HG02798 (cell line): ENCODE data around the gene CREBBP.
"Not testable (repeated sequence)": the region's sequence is repeated elsewhere in the genome, so short reads cannot be mapped to it uniquely, and the experiment has no call there.

ENCODE experiments used
- ATAC-seq: cut with Tn5 transposase; IDR thresholded peaks from one replicate; pipeline ENCODE4 v1.9.1; 2021; ENCODE audit warnings: mild to moderate bottlenecking; ENCODE audit not compliant: unreplicated experiment, poor library complexity

CREBBP gene

DNA sequence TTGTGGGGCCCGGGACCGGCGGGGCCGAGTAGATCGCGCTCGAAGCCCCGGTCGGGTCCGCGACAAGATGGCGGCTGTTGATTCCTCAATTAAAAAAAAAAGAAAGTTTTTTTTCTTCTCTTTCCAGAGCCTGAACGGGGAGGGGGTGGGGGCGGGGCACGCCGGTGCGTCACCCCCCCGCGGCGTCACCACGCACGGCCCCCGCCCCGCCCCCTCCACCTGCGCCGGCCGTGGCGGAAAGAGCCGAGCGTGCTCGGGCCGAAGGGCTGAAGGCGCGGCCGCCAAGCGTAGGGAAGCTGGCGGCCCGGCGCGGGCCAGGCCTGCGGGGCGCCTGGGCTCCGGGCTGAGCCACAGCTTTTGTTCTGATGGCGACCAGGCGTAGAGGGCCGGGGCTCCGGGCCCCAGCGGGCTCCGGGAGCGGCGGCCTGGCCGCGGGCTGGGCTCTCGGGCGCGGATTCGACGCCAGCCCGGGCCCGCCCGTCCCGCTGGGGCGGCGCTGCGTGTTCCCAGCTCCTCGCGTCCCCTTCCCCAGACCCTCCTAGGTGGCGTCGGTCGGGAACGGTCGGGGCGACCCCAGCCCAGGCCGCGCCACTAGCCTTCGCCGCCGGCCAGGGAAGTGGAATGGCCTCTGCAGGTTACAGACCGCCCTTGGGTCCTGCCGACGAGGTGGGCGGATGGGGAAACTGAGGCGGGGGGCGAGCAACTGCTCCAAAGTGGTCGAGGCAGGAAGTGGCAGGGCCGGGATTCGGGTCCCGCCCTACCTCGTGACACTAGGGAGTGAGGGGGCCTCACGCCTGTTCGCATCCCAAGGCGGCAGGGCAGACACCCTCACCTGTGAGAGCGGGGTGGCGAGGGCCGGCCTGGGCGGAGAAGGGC, at the start of gene CREBBP:
Gene CREBBP, minus strand, starts transcription at position 91 of the 876 bp plus-strand sequence. CDS start 797 bp downstream, outside the sequence.
- peak; percentile 84 for ATAC-seq

DNA sequence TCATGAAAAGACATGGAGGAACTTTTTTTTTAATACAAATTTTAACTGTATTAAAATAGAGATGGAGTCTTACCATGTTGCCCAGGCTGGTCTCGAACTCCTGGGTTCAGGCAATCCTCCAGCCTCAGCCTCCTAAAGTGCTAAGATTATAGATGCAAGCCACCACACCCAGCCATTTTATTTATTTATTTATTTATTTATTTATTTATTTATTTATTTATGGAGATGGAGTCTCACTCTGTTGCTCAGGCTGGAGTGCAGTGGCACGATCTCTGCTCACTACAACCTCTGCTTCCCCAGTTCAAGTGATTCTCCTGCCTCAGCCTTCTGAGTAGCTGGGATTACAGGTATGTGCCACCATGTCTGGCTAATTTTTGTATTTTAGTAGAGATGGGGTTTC, 46.6 kb upstream of the CREBBP start:
- ATAC-seq = not testable (repeated sequence)

DNA sequence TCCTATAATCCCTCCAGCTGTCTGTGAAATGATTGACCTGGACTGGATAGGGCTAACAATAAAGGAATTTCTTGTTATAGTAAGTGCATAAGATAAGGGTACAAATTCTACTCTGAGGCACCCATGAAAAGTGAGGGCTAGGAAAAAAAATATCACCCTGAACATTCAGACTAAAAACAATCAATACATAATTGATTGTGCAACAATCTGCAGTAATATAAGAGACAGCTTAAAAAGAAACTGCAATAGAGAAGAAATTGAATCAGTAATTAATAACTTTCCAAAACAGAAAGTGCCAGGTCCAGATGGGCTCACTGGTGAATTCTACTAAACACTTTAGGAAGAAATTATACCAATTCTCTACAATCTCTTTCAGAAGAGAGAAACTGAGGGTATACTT, 44.2 kb upstream of the CREBBP start:
- no peak for ATAC-seq

DNA sequence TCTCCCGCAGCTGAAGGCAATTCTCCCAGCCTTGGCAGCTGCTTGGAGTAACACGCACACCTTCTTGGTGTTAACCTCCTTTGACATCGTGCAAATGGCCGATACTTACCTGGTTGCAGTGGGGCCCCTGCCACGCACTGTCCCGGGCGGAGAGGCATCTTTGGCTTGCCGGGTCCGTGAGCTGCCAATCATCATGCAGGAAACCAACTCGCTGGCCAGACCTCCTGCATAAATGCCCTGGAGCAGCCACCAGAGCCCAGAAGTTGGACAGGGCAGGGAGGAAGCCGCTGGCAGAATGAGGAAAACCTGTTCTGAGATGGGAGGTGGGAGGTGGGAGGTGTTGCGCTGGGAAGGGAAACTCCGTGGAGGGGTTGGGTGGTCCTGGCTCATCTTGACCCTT, 41.7 kb upstream of the CREBBP start:
- no peak for ATAC-seq

DNA sequence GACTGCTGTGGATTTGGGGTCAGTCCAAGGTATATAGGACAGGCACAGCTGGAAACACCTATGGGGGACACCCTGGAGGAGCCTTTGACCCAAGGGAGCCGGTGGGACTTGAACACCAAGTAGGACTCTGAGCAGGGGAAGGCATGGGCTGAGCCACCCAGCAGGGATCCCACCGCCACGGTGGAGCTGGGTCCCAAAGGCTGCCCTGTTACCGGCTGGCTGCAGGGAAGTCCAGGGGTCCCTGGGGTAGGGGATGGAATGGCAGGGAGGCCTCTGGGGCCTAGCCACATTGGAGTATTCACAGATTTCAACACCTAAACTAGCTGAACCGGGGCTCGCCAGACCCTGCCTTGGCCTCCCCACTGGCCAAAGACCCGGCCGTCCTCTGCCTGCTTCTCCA, 39.7 kb upstream of the CREBBP start:
- ATAC-seq = no peak

DNA sequence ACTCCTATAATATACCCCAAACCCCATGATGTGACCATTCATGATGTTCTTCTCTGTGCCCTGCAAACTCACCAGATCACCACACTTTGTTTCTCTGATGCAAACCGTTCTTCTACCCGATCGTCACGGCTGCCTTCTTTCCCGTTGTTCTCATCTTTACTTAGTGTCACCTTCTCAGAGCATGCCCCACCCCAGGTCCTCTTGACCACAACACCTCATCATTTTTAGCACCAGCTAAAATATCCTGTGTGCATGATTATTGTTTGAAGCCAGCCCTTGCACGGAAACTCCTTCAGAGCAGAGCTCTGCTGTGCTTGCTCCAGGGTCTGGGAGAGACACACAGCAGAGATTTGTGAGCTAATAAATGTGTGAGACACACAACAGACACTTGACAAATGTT, 38.9 kb upstream of the CREBBP start:
- no peak for ATAC-seq

DNA sequence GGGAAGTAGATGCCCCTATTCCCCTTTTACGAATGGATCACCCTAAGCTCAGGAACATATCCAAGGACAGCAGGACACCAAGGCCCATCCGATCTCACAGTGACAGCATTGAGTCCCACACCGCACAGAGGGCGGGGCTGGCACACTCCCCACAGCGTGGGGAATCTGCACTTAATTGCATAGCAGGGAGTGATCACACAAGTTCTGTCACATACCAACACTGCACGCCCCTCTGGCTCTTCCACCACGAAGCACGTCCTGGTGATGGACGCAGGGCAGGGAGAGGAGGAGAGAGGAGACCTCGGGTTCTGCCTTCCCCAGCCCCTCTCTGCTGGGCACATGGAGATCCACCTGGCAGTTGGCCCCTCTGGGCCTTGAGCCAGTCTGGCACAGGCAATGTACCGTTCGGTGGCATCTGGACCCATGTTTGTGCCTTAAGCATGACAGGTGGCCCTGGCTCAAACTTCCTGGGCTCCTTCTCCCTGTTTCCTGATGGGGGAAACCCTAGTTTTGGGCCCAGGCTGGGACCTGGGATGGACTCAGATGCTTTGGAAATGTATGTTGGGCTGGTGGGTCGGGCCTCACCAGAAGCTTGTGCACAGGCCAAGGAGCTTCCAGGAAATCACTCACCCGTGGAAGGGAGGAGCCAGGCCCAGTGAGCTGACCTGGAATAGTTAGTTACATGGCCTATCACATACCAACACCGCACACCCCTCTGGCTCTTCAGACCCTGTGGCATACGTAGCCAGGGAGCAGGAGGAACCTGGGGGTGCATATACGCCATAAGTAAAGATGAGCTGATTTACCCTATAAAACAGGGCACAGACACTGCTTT, 35.1 kb upstream of the CREBBP start:
- no peak for ATAC-seq

DNA sequence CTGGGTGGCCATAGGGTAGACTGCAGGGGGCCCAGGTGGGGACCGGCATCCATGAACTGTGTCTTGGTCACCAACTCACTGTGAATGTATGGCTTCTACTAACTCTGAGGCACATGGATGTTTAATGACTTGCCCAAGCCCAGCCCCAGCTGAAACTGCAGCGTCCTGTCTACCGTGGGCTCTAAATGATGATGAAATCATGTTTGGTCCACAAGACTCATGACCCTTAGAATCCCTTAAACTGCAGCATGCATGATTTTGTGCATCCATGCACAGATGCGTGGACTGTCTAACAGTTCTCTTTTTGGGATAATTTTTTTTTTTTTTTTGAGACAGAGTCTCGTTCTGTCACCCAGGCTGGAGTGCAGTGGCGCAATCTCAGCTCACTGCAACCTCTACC, 32.4 kb upstream of the CREBBP start:
- ATAC-seq = no peak

DNA sequence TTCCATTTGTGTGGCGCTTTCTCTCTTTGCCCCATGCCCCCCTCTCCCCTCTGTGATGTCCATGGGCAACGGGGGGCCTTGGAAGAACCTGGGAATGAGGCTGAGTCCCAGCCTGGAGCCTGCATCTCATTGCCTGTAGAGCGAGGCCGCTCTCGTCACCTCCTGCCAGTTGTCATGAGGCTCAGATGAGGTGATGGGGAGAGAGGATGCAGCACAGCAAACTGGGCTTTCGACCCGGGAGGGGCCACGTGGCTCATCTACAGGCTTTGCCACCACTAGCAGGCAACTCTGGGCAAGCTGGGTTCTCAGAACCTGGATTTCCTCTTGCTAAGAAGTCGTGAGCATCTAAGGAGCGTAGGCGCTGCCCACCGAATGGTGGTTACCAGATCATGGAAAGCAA, 31.9 kb upstream of the CREBBP start:
- ATAC-seq = no peak

DNA sequence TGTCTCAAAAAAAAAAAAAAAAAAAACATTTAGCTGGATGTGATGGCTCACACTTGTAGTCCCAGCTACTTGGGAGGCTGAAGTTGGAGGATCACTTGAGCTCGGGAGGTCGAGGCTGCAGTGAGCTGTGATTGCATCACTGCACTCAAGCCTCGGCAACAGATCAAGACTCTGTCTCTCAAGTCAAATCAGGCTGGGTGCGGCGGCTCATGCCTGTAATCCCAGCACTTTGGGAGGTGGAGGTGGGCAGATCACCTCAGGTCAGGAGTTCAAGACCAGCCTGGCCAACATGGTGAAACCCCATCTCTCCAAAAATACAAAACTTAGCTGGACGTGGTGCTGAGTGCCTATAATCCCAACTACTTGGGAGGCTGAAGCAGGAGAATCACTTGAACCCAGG, 31.2 kb upstream of the CREBBP start:
- not testable (repeated sequence) for ATAC-seq

DNA sequence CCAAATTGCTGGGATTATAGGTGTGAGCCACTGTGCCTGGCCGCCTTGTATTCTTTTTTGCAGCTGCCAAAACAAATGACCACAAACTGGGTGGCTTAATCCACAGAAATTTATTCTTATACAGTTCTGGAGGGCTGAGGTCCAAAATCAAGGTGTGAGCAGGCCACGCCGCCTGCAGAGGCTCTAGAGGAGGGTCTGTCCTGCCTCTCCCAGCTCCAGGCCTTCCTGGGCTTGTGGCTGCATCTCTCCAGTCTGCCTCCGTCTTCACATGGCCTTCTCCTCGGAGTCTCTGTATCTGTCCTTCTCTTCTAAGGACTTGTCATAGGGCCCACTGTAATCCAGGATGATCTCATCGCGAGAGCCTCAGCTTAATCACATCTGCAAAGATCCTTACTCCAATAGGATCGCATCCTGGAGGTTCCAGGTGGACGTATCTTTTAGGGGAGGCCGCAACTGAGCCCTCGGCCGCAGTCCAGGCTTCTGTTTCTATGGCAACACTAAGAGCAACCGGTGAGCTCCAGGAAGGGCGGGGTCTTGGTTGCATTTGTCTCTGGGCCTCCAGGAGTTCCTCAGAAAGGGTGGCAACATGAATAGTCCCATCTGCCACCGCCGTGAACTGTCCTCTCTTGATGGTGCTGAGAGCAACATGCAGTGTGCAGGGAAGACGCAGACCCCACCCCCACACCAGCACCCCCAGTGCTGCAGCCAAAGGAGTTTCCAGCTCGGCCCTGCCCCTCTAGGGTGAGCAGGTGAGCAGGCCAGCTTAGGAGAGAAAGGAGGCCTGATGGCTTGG, 29.5 kb upstream of the CREBBP start:
- no peak for ATAC-seq

DNA sequence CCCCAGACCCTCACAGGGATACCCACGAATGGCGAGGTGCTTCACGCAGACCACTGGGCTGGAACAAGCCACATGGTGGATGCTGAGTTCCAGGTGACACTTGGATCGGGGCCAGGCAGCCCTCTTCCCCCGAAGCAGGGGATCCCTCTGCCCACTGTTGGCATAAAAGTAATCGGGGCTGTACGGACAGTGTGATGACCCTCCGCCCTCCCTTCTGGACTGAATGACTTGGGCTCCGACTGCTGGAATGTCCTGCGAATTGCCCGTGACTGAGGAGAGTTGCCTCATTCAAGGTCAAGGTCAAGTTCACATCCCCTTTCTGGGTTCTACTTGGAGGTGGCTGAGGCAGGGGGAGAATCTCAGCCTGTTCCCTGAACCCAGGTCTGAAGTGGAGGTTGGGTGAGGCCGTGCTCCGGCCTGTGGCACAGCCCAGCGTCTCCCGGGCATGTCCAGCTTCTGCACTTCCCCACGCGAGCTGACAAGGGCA, 28.5 kb upstream of the CREBBP start:
- ATAC-seq = no peak

DNA sequence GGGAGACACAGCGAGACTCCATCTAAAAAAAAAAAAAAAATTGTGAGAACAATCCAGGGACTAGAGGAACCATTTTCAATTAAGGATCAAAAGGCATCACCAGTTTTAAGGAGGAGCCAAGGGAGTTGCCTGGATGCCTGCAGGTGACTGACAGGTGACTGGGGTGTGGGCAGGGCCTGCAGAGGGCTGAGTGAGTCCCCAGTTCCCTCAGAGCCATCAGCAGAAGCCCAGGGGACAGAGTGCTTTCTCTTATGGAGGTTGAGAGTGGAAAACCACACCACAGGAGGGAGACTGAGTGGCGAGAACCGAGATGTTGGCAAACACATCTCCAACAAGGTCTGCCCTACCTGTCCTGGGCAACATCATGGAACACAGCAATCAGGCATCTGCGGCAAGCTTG, 27.1 kb upstream of the CREBBP start:
- ATAC-seq = no peak

DNA sequence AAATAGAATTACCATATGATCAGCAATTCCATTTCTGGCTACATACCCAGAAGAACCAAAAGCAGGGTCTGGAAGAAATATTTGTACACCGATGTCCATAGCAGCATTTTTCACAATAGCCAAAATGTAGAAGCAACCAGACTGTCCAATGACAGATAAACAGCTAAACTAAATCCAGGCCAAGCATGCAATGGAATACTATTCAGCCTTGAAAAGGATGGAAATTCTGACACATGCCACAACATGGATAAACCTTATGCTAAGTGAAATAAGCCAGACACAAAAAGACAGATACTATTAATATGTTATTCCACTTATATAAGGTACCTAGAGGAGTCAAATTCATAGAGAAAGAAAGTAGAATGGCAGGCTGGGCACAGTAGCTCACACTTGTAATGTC, 25.9 kb upstream of the CREBBP start:
- no peak for ATAC-seq

DNA sequence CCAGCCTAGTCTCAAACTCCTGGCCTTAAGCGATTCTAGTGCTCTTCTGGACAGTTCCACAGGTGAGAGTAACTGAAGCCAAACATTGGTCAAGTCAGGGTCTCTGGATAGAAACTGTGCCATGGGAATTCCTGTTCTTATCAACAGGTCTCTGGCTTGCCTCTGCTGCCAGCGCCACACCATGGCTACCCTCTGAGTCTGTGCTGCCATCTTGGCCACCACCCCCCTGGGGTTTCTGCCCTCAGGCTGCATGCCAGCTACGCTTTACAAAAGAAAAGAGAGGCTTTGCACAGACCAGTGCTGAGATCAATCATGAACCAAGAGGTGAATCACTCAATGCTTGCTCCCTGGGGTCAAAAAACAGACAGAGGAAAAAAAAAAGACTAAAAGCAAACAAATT, 24.4 kb upstream of the CREBBP start:
- ATAC-seq = no peak

DNA sequence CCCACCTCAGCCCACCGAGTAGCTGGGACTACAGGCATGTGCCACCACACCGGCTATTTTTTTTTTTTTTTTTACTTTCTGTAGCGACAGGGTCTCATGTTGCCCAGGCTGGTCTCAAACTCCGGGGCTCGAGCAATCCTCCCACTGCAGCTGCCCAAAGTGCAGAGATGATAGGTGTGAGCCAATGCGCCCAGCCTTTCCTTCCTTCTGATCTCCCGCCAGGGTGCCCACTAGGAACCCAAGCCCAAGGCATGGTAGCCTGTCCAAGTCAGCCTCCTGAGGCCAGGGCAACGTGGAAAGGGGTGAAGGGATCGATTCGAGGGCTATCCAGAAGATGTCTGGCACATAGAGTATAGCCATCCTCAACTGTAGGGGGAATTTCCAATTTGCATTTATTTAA, 9.6 kb upstream of the CREBBP start:
- ATAC-seq = no peak

DNA sequence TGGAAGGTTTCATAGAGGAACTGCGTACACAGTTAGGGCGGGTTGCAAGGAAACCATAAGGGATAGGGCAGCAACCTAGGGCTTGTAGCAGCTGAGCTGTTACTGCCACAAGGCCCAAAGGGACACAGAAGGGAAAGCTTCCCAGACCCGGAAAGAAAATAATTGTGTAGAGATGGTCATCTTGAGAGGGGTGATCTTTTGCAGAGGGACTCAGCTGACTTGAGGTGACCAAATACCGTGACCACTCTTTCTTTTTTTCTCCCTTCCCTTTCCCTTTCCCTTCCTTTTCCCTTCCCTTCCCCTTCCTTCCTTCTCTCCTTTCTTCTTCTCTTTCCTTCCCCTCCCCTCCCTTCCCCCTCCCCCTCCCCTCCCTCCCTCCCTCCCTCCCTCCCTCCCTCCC, 8.5 kb upstream of the CREBBP start:
- no peak for ATAC-seq

DNA sequence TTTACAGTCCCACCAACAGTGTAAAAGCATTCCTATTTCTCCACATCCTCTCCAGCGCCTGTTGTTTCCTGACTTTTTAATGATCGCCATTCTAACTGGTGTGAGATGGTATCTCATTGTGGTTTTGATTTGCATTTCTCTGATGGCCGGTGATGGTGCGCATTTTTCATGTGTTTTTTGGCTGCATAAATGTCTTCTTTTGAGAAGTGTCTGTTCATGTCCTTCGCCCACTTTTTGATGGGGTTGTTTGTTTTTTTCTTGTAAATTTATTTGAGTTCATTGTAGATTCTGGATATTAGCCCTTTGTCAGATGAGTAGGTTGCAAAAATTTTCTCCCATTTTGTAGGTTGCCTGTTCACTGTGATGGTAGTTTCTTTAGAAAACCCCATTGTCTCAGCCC, 5.5 kb upstream of the CREBBP start:
- not testable (repeated sequence) for ATAC-seq

DNA sequence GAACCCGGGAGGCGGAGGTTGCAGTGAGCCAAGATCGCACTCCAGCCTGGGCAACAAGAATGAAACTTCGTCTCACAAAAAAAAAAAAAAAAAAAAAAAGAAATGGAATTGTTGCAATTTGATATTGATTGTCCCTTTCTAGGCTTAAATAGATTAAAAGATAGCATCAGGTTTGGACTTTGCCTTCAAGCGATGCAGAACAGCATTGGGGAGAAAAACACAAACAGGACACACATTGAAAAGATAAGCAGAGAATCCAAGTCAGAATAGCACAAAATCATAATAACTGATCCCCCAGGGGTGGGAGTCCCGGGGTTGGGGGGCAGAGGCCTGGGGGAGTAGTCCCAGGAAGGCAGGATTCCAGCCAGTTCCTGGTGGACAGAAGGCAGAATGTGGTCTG, 3.9 kb upstream of the CREBBP start:
- ATAC-seq = no peak

DNA sequence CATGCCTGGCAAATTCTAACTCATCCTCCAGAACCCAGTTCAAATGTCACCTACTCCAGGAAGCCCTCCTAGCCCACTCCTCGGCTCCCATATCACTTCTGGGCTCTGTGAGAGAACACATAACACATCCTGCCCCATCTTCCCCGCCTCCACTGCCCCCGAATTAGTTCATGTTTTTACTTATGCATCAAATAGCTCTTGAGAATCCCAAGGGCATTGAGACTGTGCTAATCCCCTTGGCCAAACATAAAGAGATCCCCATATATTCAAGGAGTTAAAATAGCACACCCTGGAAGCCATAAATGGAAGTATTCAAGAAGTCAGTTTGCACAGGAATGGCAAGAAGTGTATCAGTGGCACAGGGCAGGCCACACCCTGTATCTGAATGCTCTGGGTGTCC, 2.0 kb upstream of the CREBBP start:
- ATAC-seq = no peak
